Cardiac fibroblast (primary cell): ENCODE measurements around the gene NMNAT2.

Experiments used
- DNase-seq, 2 donors: peaks; one replicate each; pipeline versions ENCODE4 v3.0.0 to v3.0.0-alpha.2; 2010; ENCODE audit warnings: low read depth in 2 of 2
- H3K4me3 ChIP-seq, 2 donors: replicated peaks in 1 of 2; 1 replicate in 1 of 2; 2 replicates in 1 of 2; pipeline ENCODE4 v1.5.1; 2011; ENCODE audit warnings: low read depth in 2 of 2, low read length in 2 of 2, mild to moderate bottlenecking in 2 of 2, moderate library complexity in 1 of 2
- CTCF ChIP-seq: IDR thresholded peaks from one replicate; pipeline ENCODE4 v1.5.1; 2011; ENCODE audit warnings: low read depth, mild to moderate bottlenecking, low read length, inconsistent platforms

The NMNAT2 gene

GRCh38 chr1:183288583-183288982 is 129.6 kb downstream of the NMNAT2 start:
- H3K4me3 ChIP-seq, result no peak overlapping the region
- no peak for DNase-seq
- no peak for TF ChIP-seq CTCF

- DNase-seq, result peak; percentile 49 to 94
- no peak for TF ChIP-seq CTCF
- H3K4me3 ChIP-seq, result no peak overlapping the region
These were observed 130.9 kb downstream of the NMNAT2 start for GRCh38 chr1:183287191-183287675.

- no peak for TF ChIP-seq CTCF
- H3K4me3 ChIP-seq, result no peak overlapping the region
- peak in 1 of 2 donors; percentile 51 for DNase-seq
These were observed 132.4 kb downstream of the NMNAT2 start for GRCh38 chr1:183285746-183286145.

- no peak for TF ChIP-seq CTCF
- H3K4me3 ChIP-seq, result no peak overlapping the region
- DNase-seq, result no peak
These were observed 132.9 kb downstream of the NMNAT2 start for GRCh38 chr1:183285256-183285655.

- TF ChIP-seq CTCF, result no peak
- H3K4me3 ChIP-seq, result no peak overlapping the region
- DNase-seq, result no peak
These were observed 134.1 kb downstream of the NMNAT2 start for GRCh38 chr1:183284086-183284485.

GRCh38 chr1:183283286-183283685 is 134.9 kb downstream of the NMNAT2 start:
- no peak for TF ChIP-seq CTCF
- no peak for DNase-seq
- no peak overlapping the region for H3K4me3 ChIP-seq
